DOHH2 (cell line): ENCODE data around the gene SDR42E1.

Experiments
- CTCF ChIP-seq: fragments of 200-600 bp; sonication (generic); IDR thresholded peaks from one replicate; pipeline ENCODE4 v1.5.1; 2014; ENCODE audit warnings: antibody characterized with exemption, mild to moderate bottlenecking, low read depth, low read length; ENCODE audit not compliant: poor library complexity, severe bottlenecking
- EZH2phosphoT487 ChIP-seq: fragments of 200-600 bp; sonication (generic); IDR thresholded peaks from 2 replicates; pipeline ENCODE4 v1.6.1; 2017; ENCODE audit warnings: borderline replicate concordance, mild to moderate bottlenecking, antibody characterized with exemption, low read length, moderate library complexity, mixed read lengths

- TF ChIP-seq CTCF (peak; percentile 33), EZH2phosphoT487 (no peak)
Measured at GRCh38 chr16:81939164-81940056, 71.9 kb downstream of the SDR42E1 start.
